ENCODE measurements around the gene USP49. TPM values are rescaled to one million over a fixed set of nuclear protein-coding genes. Genes with fewer than 3 reads are reported as not detected.

USP49 gene
- total RNA-seq, 1 experiment from 2014 or later: 6.9 TPM

DNA sequence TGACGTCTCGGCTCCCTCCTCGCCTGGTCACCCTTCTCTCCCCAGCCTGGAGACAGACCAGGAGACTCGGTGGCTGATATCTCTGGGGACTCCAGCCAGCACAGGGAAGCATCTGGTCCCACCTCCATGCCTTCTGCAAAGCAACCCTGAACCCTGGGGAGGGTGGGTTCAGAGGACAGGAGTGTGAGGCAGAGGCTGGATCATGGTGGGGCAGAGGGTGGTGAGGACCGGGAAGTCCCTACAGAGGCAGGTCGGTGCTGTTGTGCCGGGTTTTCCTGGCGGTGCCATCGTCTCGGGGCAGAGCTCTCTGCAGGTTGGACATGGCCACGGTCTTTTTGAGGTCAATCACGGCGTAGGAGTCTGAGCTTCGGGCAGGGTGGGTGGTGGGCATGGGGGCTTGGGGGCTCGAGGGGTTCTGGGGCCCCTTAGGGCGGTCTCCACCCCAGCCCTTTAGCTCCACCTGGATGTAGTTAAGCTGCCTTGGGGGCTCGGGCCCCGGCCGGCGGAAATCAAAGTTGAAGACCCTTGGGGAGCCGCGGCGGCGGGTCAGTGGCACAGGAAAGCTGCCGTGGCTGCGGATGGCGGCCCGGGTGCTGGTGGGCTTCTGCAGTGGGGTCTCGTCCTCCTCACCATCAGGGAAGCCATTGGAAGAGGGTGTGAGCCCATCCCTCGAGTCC lies 124.7 kb downstream of the USP49 start:
- no peak for TF ChIP-seq CBX3 (IDR thresholded peaks at IDR 0.05; ENCODE audit: low read depth)
- no peaks in the 10 kb centered on the region for H3K9me2 ChIP-seq (ENCODE audit: insufficient read depth)
- ATAC-seq (no peak), DNase-seq (ENCODE audit: low read depth, low spot score) (no peak)
- intact Hi-C loops (cut with micrococcal nuclease): loop anchor here (10.0 kb wide), 1 partner anchor 166 kb away; no protein-coding TSS in a partner anchor
- no peak overlapping the region for H3K27ac ChIP-seq (ENCODE audit: low read depth, low read length)
- H3K79me2 ChIP-seq (ENCODE audit: insufficient read depth, low read length): no peaks in the 10 kb centered on the region
- no peak overlapping the region for H3K4me2 ChIP-seq (ENCODE audit: low read length)
- no peaks in the 10 kb centered on the region for H3K27me3 ChIP-seq (ENCODE audit: insufficient read depth, low read length)
- ChIA-PET CTCF (no interaction called here), RAD21 (ENCODE audit: low non-redundant PET in 1 of 2, low total read pairs in 2 of 2, uncharacterized antibody in 2 of 2, unreplicated experiment in 2 of 2) (no interaction called here), POLR2A (interaction anchor here (0.6 kb wide), 1 partner anchor 17 kb away, joined by 4 read pairs; the partner anchor contains the start of gene TOMM6)
- H3K4me1 ChIP-seq (ENCODE audit: control insufficient read depth in 1 of 2, insufficient read depth in 2 of 2, low read length in 2 of 2): peaks cover 8 to 21% of the 10 kb centered on the region in 2 experiments; a peak in 3 of 4 replicates
- H4K20me1 ChIP-seq (ENCODE audit: insufficient read depth): no peaks in the 10 kb centered on the region
- H3K9ac ChIP-seq (ENCODE audit: low read length): no peak overlapping the region
- H3K4me3 ChIP-seq (replicated peaks in 1 of 2; ENCODE audit: low read depth in 1 of 2, low read length in 2 of 2): no peak overlapping the region
- H3K9me3 ChIP-seq (ENCODE audit: control insufficient read depth in 1 of 2, insufficient read depth in 1 of 2, low read depth in 1 of 2, low read length in 2 of 2): no peaks in the 10 kb centered on the region
- no TSS peak for BruUV-seq (replicated peaks)
- H3K36me3 ChIP-seq (ENCODE audit: control insufficient read depth in 1 of 2, insufficient read depth in 2 of 2, low read length in 2 of 2): peaks cover 0 to 5% of the 10 kb centered on the region in 2 experiments; a peak in 2 of 4 replicates
- no peak overlapping the region for H2AFZ ChIP-seq (ENCODE audit: low read depth, low read length, poor library complexity, severe bottlenecking)

DNA sequence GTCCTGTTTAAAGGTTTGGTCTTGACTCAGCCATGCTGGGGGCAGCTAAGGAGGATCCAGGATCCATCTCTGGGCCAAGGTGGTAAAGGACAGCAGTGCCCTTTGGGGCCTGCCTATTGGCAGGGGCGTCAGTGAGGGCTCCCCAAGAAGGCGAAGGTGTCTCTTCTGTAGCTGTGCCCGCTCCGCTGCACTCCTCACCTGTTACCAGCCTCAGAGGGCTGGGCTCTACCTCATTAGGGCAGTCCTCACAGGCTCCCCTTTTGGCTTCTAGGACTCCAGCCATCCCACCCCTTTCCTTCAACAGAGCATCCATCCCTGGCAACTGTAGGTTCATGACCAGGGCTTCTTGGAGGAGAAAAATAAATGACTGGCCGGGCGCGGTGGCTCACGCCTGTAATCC lies 125.8 kb downstream of the USP49 start:
- peaks cover 0 to 5% of the 10 kb centered on the region in 2 experiments; a peak in 2 of 4 replicates for H3K36me3 ChIP-seq (ENCODE audit: control insufficient read depth in 1 of 2, insufficient read depth in 2 of 2, low read length in 2 of 2)
- no peak overlapping the region for H3K27ac ChIP-seq (ENCODE audit: low read depth, low read length)
- no peak overlapping the region for H3K9ac ChIP-seq (ENCODE audit: low read length)
- H3K4me2 ChIP-seq (ENCODE audit: low read length): no peak overlapping the region
- DNase-seq (ENCODE audit: low read depth, low spot score) (no peak), ATAC-seq (no peak)
- TF ChIP-seq, protein P1, sequence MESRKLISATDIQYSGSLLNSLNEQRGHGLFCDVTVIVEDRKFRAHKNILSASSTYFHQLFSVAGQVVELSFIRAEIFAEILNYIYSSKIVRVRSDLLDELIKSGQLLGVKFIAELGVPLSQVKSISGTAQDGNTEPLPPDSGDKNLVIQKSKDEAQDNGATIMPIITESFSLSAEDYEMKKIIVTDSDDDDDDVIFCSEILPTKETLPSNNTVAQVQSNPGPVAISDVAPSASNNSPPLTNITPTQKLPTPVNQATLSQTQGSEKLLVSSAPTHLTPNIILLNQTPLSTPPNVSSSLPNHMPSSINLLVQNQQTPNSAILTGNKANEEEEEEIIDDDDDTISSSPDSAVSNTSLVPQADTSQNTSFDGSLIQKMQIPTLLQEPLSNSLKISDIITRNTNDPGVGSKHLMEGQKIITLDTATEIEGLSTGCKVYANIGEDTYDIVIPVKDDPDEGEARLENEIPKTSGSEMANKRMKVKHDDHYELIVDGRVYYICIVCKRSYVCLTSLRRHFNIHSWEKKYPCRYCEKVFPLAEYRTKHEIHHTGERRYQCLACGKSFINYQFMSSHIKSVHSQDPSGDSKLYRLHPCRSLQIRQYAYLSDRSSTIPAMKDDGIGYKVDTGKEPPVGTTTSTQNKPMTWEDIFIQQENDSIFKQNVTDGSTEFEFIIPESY (IDR thresholded peaks at IDR 0.05; ENCODE audit: extremely low read depth, insufficient replicate concordance, low read length): no peak
- no peak for TF ChIP-seq CEBPB (IDR thresholded peaks at IDR 0.05; ENCODE audit: low read depth)
- TF ChIP-seq, protein P2, sequence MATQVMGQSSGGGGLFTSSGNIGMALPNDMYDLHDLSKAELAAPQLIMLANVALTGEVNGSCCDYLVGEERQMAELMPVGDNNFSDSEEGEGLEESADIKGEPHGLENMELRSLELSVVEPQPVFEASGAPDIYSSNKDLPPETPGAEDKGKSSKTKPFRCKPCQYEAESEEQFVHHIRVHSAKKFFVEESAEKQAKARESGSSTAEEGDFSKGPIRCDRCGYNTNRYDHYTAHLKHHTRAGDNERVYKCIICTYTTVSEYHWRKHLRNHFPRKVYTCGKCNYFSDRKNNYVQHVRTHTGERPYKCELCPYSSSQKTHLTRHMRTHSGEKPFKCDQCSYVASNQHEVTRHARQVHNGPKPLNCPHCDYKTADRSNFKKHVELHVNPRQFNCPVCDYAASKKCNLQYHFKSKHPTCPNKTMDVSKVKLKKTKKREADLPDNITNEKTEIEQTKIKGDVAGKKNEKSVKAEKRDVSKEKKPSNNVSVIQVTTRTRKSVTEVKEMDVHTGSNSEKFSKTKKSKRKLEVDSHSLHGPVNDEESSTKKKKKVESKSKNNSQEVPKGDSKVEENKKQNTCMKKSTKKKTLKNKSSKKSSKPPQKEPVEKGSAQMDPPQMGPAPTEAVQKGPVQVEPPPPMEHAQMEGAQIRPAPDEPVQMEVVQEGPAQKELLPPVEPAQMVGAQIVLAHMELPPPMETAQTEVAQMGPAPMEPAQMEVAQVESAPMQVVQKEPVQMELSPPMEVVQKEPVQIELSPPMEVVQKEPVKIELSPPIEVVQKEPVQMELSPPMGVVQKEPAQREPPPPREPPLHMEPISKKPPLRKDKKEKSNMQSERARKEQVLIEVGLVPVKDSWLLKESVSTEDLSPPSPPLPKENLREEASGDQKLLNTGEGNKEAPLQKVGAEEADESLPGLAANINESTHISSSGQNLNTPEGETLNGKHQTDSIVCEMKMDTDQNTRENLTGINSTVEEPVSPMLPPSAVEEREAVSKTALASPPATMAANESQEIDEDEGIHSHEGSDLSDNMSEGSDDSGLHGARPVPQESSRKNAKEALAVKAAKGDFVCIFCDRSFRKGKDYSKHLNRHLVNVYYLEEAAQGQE (IDR thresholded peaks at IDR 0.05; ENCODE audit: low read depth): no peak
- TF ChIP-seq EGR1 (IDR thresholded peaks at IDR 0.05; ENCODE audit: low read depth): no peak
- intact Hi-C loops (cut with micrococcal nuclease): no loop called here
- H3K27me3 ChIP-seq (ENCODE audit: insufficient read depth, low read length): no peaks in the 10 kb centered on the region
- no peaks in the 10 kb centered on the region for H3K9me3 ChIP-seq (ENCODE audit: control insufficient read depth in 1 of 2, insufficient read depth in 1 of 2, low read depth in 1 of 2, low read length in 2 of 2)
- no TSS peak for BruUV-seq (replicated peaks)
- H3K4me3 ChIP-seq (replicated peaks in 1 of 2; ENCODE audit: low read depth in 1 of 2, low read length in 2 of 2): no peak overlapping the region
- H3K9me2 ChIP-seq (ENCODE audit: insufficient read depth): no peaks in the 10 kb centered on the region
- no peaks in the 10 kb centered on the region for H4K20me1 ChIP-seq (ENCODE audit: insufficient read depth)
- peaks cover 8 to 21% of the 10 kb centered on the region in 2 experiments; a peak in 3 of 4 replicates for H3K4me1 ChIP-seq (ENCODE audit: control insufficient read depth in 1 of 2, insufficient read depth in 2 of 2, low read length in 2 of 2)
- RAD21 ChIA-PET (ENCODE audit: low non-redundant PET in 1 of 2, low total read pairs in 2 of 2, uncharacterized antibody in 2 of 2, unreplicated experiment in 2 of 2): no interaction called here
- POLR2A ChIA-PET: no interaction called here
- H3K79me2 ChIP-seq (ENCODE audit: insufficient read depth, low read length): no peaks in the 10 kb centered on the region
- H2AFZ ChIP-seq (ENCODE audit: low read depth, low read length, poor library complexity, severe bottlenecking): no peak overlapping the region
- CTCF ChIA-PET: interaction anchor here (0.5 kb wide), 1 partner anchor 19 kb away, joined by 3 read pairs; no protein-coding TSS in a partner anchor

Measured in HCT116 (cell line).